Measurements from ENCODE around the gene KCTD13.

KCTD13 gene

GRCh38 chr16:29943846-29944799, 18.1 kb upstream of the KCTD13 start (continued):
- 0 out of 2 replicates have a peak, but pooled peaks have one; percentile 15 for TF ChIP-seq ZNF518A (tag by site-specific recombination; conservative IDR thresholded peaks at IDR 0.05; ENCODE audit: low read depth)
- TF ChIP-seq, protein P1, sequence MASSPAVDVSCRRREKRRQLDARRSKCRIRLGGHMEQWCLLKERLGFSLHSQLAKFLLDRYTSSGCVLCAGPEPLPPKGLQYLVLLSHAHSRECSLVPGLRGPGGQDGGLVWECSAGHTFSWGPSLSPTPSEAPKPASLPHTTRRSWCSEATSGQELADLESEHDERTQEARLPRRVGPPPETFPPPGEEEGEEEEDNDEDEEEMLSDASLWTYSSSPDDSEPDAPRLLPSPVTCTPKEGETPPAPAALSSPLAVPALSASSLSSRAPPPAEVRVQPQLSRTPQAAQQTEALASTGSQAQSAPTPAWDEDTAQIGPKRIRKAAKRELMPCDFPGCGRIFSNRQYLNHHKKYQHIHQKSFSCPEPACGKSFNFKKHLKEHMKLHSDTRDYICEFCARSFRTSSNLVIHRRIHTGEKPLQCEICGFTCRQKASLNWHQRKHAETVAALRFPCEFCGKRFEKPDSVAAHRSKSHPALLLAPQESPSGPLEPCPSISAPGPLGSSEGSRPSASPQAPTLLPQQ (tag by site-specific recombination; IDR thresholded peaks at IDR 0.05) = peak; percentile 75
- TF ChIP-seq ZNF664 (tag by site-specific recombination; IDR thresholded peaks at IDR 0.05) = peak; percentile 77
- no peak for TF ChIP-seq PBX3 (CRISPR knock-in tag; IDR thresholded peaks at IDR 0.05)
- peak; percentile 98 for TF ChIP-seq EGR2 (tag by site-specific recombination; IDR thresholded peaks at IDR 0.05; ENCODE audit: low read depth)
- peak; percentile 79 for TF ChIP-seq SP3 (tag by site-specific recombination; IDR thresholded peaks at IDR 0.05)
- TF ChIP-seq HOXA7 (CRISPR knock-in tag; IDR thresholded peaks at IDR 0.05; ENCODE audit: borderline replicate concordance) = no peak
- TF ChIP-seq ZNF837 (tag by site-specific recombination; IDR thresholded peaks at IDR 0.05) = no peak
- TF ChIP-seq, protein P2, sequence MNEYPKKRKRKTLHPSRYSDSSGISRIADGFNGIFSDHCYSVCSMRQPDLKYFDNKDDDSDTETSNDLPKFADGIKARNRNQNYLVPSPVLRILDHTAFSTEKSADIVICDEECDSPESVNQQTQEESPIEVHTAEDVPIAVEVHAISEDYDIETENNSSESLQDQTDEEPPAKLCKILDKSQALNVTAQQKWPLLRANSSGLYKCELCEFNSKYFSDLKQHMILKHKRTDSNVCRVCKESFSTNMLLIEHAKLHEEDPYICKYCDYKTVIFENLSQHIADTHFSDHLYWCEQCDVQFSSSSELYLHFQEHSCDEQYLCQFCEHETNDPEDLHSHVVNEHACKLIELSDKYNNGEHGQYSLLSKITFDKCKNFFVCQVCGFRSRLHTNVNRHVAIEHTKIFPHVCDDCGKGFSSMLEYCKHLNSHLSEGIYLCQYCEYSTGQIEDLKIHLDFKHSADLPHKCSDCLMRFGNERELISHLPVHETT (tag by site-specific recombination; IDR thresholded peaks at IDR 0.05) = peak; percentile 84
- TF ChIP-seq WT1 (tag by site-specific recombination; IDR thresholded peaks at IDR 0.05) = peak; percentile 96
- peak; percentile 86 for TF ChIP-seq PRDM1 (tag by site-specific recombination; IDR thresholded peaks at IDR 0.05)
- TF ChIP-seq ZNF571 (tag by site-specific recombination; IDR thresholded peaks at IDR 0.05) = no peak
- TF ChIP-seq ZNF366 (tag by site-specific recombination; conservative IDR thresholded peaks at IDR 0.05) = peak; percentile 97
- TF ChIP-seq CTCF (tag by site-specific recombination; IDR thresholded peaks at IDR 0.05) = peak; percentile 87
- TF ChIP-seq KLF8 (tag by site-specific recombination; IDR thresholded peaks at IDR 0.05) = peak; percentile 97
- no peak for TF ChIP-seq ZNF747 (tag by site-specific recombination; IDR thresholded peaks at IDR 0.05)
- peak; percentile 91; the same call in 1 of the 2 replicates for TF ChIP-seq ZFP69B (tag by site-specific recombination; IDR thresholded peaks at IDR 0.05)
- TF ChIP-seq SP7 (tag by site-specific recombination; IDR thresholded peaks at IDR 0.05) = peak; percentile 99
- TF ChIP-seq TCF7L2 (IDR thresholded peaks at IDR 0.05; ENCODE audit: borderline replicate concordance, low read depth, low read length) = no peak
- peak; percentile 99 for TF ChIP-seq KLF17 (tag by site-specific recombination; IDR thresholded peaks at IDR 0.05)
- peak; percentile 90 for TF ChIP-seq ZBTB20 (tag by site-specific recombination; IDR thresholded peaks at IDR 0.05)
- TF ChIP-seq ZNF624 (tag by site-specific recombination; IDR thresholded peaks at IDR 0.05) = no peak
- TF ChIP-seq ZNF777 (tag by site-specific recombination; IDR thresholded peaks at IDR 0.05; ENCODE audit: borderline replicate concordance) = no peak
- TF ChIP-seq ZBTB17 (tag by site-specific recombination; IDR thresholded peaks at IDR 0.05) = peak; percentile 100
- peak; percentile 84 for TF ChIP-seq KLF9 (tag by site-specific recombination; IDR thresholded peaks at IDR 0.05; ENCODE audit: low read depth)
- TF ChIP-seq, protein P3, sequence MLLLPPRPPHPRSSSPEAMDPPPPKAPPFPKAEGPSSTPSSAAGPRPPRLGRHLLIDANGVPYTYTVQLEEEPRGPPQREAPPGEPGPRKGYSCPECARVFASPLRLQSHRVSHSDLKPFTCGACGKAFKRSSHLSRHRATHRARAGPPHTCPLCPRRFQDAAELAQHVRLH (tag by site-specific recombination; IDR thresholded peaks at IDR 0.05) = peak; percentile 98
- TF ChIP-seq ZNF114 (tag by site-specific recombination; IDR thresholded peaks at IDR 0.05) = no peak
- peak; percentile 90 for TF ChIP-seq KLF16 (tag by site-specific recombination; IDR thresholded peaks at IDR 0.05)
